SKM-1 treated with dmso at 0.1 percent for 144 hours (cell line): ENCODE measurements around the gene SPRR1B.
"Not testable (repeated sequence)": the region's sequence is repeated elsewhere in the genome, so short reads cannot be mapped to it uniquely, and the experiment has no call there.

Experiments
- DNase-seq: peaks from one replicate; lab custom pipeline; 2025; ENCODE audit not compliant: unreplicated experiment; lab: John Stamatoyannopoulos, UW

SPRR1B gene

GRCh38 chr1:153035211-153035610 lies 4.2 kb downstream of the SPRR1B start:
- no peak for DNase-seq

DNA sequence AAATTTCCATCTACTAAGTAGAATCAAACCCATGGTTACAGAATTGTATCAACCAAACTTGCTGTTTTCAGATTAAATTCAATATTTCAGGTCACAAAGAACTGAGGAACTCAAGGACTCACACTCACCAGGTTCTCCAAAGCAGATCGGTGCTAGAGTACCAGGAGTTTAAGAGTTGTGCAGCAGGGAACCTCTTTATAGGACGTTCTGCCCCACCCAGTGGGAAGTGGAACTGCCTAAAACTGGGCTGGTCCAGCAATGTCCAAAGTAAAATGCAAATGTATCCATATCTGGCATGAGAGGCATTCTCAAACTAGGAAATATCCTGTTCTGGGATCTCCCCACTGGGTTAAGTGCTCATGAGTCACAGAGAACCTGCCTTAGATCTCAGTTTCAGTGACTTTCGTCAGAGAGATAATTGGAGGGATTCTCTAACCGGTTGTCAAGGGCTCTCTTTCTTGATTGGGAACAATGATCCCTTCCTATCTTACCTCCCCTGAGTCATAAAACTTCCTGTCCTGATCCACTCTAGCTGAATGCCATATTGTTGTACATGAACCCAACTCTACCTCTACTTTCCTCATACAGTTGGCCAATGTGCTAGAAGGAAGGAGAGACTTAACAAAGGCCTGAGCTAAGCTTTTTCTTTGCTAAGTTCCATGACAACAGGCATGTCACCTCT lies 10.1 kb downstream of the SPRR1B start, which contains the start of gene SPRR2D:
TSS of gene SPRR2D (minus strand) at position 171 of the 682 bp plus-strand sequence. CDS start 774 bp downstream, outside the sequence.
- DNase-seq = no peak

- no peak for DNase-seq
Measured at GRCh38 chr1:153049211-153049610, 18.2 kb downstream of the SPRR1B start.

DNA sequence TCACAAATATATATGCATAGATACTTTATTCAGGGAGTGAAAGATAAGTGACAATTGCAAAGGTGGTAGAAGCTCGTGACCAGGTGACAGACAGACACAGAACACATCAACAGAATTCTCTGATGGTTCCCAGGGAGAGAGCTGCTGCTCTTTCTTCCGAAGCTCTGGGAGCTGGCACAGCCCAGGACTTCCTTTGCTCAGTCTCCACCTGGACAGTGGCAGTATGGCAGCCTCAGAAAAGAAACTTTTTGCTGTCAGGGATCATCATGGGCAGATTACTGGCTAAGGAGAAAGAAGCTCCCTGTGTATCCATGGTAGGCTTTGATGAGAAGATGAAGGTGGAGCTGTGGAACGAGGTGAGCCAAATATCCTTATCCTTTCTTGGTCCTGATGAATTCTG lies 25.1 kb downstream of the SPRR1B start:
- not testable (repeated sequence) for DNase-seq

DNA sequence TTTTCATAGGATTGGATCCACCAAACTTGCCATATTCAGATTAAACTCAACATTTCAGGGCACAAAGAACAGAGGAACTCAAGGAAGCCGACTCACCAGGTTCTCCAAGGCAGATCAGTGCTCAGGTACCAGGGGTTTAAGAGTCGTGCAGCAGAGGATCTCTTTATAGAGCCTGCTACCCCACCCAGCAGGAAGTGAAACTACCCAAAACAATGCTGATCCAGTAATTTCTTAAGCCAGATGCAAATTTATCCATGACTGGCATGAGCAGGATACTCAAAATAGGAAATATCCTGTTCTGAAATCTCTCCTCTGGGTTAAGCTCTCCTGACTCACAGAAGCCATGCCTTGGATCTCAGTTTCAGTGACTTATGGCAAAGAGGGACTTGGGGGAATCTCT lies 26.4 kb downstream of the SPRR1B start, which contains the start of gene SPRR2A:
TSS of gene SPRR2A (minus strand) at position 138 of the 400 bp plus-strand sequence. CDS start 777 bp downstream, outside the sequence.
- no peak for DNase-seq

DNA sequence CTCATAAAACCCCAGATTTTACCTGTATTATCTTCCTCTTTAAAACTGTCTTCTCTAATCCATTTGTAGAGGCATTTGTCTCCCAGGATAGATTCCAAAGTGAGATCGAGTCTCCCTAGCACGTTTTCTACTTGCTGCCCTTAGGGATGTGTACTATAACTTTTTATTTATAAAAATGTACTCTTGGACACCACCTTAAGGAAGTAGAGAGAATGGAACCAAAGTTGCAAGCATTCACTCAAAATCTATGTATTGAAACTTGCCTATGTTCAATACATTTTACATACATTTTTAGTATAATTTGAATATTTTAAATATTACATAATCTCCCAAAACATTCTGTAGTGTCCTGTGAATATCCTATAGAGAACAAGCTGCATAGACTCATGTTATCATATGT lies 27.2 kb downstream of the SPRR1B start:
- DNase-seq = no peak

DNA sequence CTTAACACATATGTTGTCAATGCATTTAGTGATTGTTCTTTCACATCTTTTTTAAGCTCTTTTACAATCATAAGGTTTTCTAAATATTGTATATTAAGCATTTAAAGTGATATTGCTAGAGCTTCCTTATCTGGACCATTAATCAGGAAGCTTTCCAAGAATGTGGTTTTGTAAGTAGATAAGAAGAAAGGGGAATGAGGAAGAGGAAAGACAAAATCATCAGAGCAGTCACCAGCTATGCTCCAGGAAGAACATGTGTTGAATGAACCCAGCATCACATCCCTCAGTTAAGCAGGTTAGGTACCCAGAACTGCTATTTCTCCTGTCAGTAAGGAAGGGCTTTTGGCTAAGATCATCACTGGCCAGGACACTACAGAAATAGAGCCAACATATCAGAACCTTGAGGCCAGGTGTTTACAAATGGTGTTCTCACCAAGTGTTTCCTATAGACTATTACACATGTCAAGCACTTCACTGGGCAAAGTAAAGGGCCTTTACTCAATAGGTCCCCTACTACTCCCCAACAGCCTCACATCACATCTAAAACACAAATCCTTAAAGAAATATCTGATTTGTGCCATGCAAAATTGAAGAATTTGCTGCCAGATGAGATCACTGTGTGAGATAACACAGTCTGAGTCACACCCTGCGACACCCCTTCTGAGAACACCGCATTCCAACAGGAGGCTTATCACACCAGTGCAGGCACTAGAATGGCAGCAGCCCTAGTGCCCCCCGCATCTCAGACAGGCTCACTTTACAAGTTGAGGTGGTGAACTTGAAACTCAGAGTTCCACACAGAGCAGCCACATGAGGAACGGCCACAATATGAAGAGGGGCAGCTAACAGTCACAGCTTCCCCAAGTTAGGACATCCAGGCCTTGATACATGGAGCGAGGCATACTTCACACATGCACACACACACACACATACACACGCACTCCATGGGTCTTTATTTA lies 28.1 kb downstream of the SPRR1B start:
- no peak for DNase-seq

DNA sequence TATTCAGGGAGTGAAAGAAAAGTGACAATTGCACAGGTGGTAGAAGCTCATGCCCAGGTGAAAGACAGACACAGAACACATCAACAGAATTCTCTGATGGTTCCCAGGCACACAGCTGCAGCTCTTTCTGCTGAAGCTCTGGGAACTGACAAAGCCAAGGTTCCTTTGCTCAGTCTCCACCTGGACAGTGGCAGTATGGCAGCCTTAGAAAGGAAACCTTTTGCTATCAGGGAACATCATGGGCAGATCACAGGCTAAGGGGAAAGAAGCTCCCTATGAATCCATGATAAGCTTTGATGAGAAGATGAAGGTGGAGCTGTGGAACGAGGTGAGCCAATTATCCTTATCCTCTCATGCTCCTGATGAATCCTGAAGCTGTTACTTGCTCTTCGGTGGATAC lies 39.2 kb downstream of the SPRR1B start:
- no peak for DNase-seq

GRCh38 chr1:153071511-153071910 lies 40.5 kb downstream of the SPRR1B start, which contains the start of gene SPRR2B:
SPRR2B (minus strand) TSS chr1:153071611; CDS start chr1:153070839, 772 bp downstream.
- DNase-seq = no peak

GRCh38 chr1:153072806-153073726 lies 42.1 kb downstream of the SPRR1B start:
- no peak for DNase-seq

DNA sequence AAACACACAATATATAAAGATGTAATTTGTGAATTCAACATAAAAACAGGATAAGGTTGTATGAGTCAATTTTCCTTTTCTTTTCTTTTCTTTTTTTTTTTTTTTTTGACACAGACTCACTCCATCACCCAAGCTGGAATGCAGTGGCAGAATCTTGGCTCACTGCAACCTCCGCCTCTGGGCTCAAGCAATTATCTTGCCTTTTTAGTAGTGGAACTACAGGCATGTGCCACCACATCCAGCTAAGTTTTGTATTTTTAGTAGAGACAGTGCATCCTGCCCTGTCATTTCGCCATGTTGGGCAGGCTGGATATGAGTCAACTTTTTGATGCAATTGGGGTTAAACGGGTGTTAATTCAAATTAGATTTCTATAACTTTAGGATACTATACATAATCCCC lies 50.7 kb downstream of the SPRR1B start:
- no peak for DNase-seq
